HG02970 (cell line): ENCODE data around the gene VWCE.
"Not testable (repeated sequence)": the region's sequence is repeated elsewhere in the genome, so short reads cannot be mapped to it uniquely, and the experiment has no call there.

Experiments used
- ATAC-seq: cut with Tn5 transposase; IDR thresholded peaks from one replicate; pipeline ENCODE4 v1.9.1; 2021; ENCODE audit warnings: mild to moderate bottlenecking, moderate library complexity, moderate number of reproducible peaks; ENCODE audit not compliant: unreplicated experiment, low FRiP score

Gene VWCE

GRCh38 chr11:61259363-61259762, 35.8 kb downstream of the VWCE start:
- ATAC-seq: no peak

GRCh38 chr11:61258546-61258945, 36.6 kb downstream of the VWCE start:
- no peak for ATAC-seq

GRCh38 chr11:61256710-61257482, 38.2 kb downstream of the VWCE start:
- no peak for ATAC-seq

GRCh38 chr11:61254403-61255025, 40.6 kb downstream of the VWCE start:
- ATAC-seq: no peak

- ATAC-seq: not testable (repeated sequence)
Measured at GRCh38 chr11:61252332-61252731, 42.8 kb downstream of the VWCE start.

- ATAC-seq: not testable (repeated sequence)
Measured at GRCh38 chr11:61250796-61251765, 44.0 kb downstream of the VWCE start.

GRCh38 chr11:61249201-61249600, 45.9 kb downstream of the VWCE start:
- ATAC-seq: not testable (repeated sequence)

GRCh38 chr11:61248071-61248470, 47.0 kb downstream of the VWCE start:
- ATAC-seq: not testable (repeated sequence)

GRCh38 chr11:61245284-61245964, 49.7 kb downstream of the VWCE start:
- ATAC-seq: not testable (repeated sequence)

GRCh38 chr11:61241526-61241925, 53.6 kb downstream of the VWCE start:
- not testable (repeated sequence) for ATAC-seq

- not testable (repeated sequence) for ATAC-seq
Measured at GRCh38 chr11:61240875-61241274, 54.2 kb downstream of the VWCE start, which contains the start of gene PGA5. Gene PGA5 (plus strand): TSS chr11:61241175. CDS start chr11:61241227, 52 bp downstream.

- not testable (repeated sequence) for ATAC-seq
Measured at GRCh38 chr11:61240288-61240687, 54.8 kb downstream of the VWCE start.

- not testable (repeated sequence) for ATAC-seq
Measured at GRCh38 chr11:61237130-61237529, 58.0 kb downstream of the VWCE start.

- not testable (repeated sequence) for ATAC-seq
Measured at GRCh38 chr11:61232548-61233145, 62.5 kb downstream of the VWCE start.

- ATAC-seq: not testable (repeated sequence)
Measured at GRCh38 chr11:61231585-61231984, 63.5 kb downstream of the VWCE start.

GRCh38 chr11:61231033-61231432, 64.1 kb downstream of the VWCE start:
- ATAC-seq: not testable (repeated sequence)

- not testable (repeated sequence) for ATAC-seq
Measured at GRCh38 chr11:61229458-61229857, 65.7 kb downstream of the VWCE start.

- not testable (repeated sequence) for ATAC-seq
Measured at GRCh38 chr11:61226457-61227137, 68.5 kb downstream of the VWCE start.

GRCh38 chr11:61222692-61223091, 72.4 kb downstream of the VWCE start:
- ATAC-seq: not testable (repeated sequence)
